ENCODE results near the gene TRIP12. TPM values are rescaled to one million over a fixed set of nuclear protein-coding genes. Genes with fewer than 3 reads are reported as not detected.
"Not testable (repeated sequence)": the region's sequence is repeated elsewhere in the genome, so short reads cannot be mapped to it uniquely, and the experiment has no call there.

The TRIP12 gene
- total RNA-seq, 1 donor from 2014 or later: 240 TPM

DNA sequence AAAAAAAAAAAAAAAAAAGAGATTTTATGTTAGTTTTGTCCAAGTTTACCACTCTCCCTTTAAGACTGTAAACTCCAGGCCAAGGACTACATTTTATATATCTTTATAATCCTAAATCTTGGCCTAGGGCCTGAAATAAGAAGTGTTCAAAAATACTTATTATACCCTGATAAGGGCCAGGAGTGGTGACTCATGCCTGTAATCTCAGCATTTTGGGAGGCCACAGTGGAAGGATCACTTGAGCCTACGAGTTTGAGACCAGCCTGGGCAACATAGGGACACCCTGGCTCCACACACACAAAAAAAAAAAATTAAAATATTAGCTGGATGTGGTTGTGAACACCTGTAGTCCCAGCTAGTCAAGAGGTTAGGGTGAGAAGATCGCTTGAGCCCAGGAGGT, 12.7 kb downstream of the TRIP12 start:
- Mint-ChIP-seq H3K4me1 (peaks cover 31% of the 10 kb centered on the region), H3K9me3 (no peaks in the 10 kb centered on the region), H3K27me3 (no peaks in the 10 kb centered on the region), H3K36me3 (ENCODE audit: low read depth) (peaks cover 28% of the 10 kb centered on the region), H3K4me3 (no peak overlapping the region), H3K27ac (no peak overlapping the region)
- no peak for DNase-seq
- intact Hi-C loops (cut with micrococcal nuclease): no loop called here

DNA sequence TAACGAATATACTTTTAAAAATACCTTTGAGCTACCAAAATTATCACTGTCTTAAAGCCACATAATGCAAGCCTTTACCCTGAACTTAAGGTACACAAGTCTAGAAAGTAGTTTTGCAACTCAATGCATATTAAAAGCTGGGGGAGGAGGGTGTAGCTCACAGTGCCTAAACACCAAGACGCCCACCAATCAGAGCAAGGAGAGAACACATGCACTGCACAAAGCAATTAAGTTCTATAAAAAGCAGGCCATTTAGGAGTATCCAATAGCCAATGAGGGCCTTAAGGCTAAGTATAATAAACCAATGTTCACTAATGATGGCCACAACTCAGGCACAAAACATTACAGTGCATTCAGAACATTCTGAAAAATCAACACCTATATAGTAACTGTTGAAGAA, 16.2 kb downstream of the TRIP12 start:
- peaks cover 23% of the 10 kb centered on the region for H3K4me1 Mint-ChIP-seq
- intact Hi-C loops (cut with micrococcal nuclease): no loop called here
- H3K36me3 Mint-ChIP-seq (ENCODE audit: low read depth): peaks cover 37% of the 10 kb centered on the region
- DNase-seq: no peak
- no peaks in the 10 kb centered on the region for H3K9me3 Mint-ChIP-seq
- H3K27ac Mint-ChIP-seq: no peak overlapping the region
- no peak overlapping the region for H3K4me3 Mint-ChIP-seq
- H3K27me3 Mint-ChIP-seq: no peaks in the 10 kb centered on the region

DNA sequence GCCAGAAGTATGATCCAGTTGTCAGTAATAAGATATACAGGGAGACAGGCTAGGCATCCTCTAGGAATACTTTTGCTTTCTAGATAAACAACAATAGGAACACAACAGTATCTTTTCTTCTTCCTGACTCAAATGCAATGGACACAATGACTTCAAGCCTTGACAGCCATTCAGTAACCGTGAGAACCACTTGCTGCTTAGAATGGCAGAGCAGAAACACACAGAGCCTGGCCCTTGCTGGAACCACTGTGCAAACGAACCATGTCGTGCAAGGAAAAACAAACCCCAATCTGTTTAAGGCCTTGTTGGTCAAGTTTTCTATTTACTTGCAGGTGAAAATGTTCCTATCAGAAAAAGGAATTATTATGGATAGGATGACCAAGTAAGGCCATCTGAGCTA, 18.8 kb downstream of the TRIP12 start:
- Mint-ChIP-seq H3K9me3 (no peaks in the 10 kb centered on the region), H3K36me3 (ENCODE audit: low read depth) (peaks cover 40% of the 10 kb centered on the region), H3K27ac (peak overlapping the region; percentile 45), H3K27me3 (no peaks in the 10 kb centered on the region), H3K4me3 (no peak overlapping the region), H3K4me1 (peaks cover 26% of the 10 kb centered on the region)
- intact Hi-C loops (cut with micrococcal nuclease): no loop called here
- DNase-seq: no peak

DNA sequence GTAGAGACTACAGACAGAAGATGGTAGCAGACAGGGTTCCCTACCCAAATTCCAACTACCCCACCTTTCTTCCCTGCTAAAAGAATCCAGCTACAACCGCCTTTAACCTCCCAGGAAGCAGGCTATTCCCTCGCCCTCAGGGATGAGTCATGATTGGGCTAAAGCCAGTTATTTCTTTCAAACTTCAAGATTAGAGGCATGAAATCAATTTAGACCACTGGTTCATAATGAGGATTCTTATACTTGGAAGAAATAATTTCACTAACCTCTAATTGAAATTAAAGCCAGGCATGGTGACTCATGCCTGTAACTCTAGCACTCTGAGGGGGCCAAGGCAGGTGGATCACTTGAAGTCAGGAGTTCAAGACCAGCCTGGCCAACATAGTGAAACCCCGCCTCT, 20.0 kb downstream of the TRIP12 start:
- H3K36me3 Mint-ChIP-seq (ENCODE audit: low read depth): peaks cover 32% of the 10 kb centered on the region
- no peaks in the 10 kb centered on the region for H3K9me3 Mint-ChIP-seq
- H3K27ac Mint-ChIP-seq: no peak overlapping the region
- peaks cover 29% of the 10 kb centered on the region for H3K4me1 Mint-ChIP-seq
- no peaks in the 10 kb centered on the region for H3K27me3 Mint-ChIP-seq
- no peak for DNase-seq
- intact Hi-C loops (cut with micrococcal nuclease): no loop called here
- no peak overlapping the region for H3K4me3 Mint-ChIP-seq

DNA sequence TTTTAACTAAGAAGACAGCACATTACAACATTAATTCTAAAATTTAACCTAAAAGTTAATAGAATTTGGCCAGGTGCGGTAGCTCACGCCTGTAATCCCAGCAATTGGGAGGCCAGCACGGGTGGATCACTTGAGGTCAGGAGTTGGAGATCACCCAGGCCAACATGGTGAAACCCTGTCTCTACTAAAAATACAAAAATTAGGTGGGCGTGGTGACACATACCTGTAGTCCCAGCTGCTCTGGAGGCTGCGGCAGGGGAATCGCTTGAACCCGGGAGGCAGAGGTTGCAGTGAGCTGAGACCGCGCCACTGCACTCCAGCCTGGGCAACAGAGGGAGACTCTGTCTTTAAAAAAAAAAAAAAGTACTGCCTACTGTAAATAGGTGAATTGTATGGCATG, 21.3 kb downstream of the TRIP12 start:
- intact Hi-C loops (cut with micrococcal nuclease); H3K4me3 Mint-ChIP-seq; H3K9me3 Mint-ChIP-seq; H3K27me3 Mint-ChIP-seq; H3K27ac Mint-ChIP-seq; DNase-seq: not testable (repeated sequence)
- Mint-ChIP-seq H3K36me3 (ENCODE audit: low read depth) (peaks cover 32% of the 10 kb centered on the region), H3K4me1 (peaks cover 29% of the 10 kb centered on the region)

DNA sequence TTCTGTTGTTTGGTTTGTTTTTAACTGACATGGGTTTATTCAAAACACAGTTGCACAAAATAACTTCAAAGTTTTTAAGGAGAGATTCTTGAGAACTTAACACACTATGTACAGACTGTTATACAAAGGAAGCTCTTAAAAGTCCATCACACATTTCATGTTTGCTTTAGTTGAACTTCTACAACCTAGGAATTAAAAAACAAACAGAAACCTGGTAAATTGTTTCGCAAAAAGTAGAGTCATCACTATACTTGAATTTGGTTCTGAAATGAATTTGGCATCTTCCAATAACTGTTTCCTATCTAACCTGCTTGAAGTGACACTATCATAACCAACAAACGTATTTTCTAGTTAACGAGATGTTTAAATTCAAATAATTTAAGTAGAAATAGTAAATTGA, 21.8 kb downstream of the TRIP12 start:
- Mint-ChIP-seq H3K27me3 (no peaks in the 10 kb centered on the region), H3K4me3 (no peak overlapping the region), H3K36me3 (ENCODE audit: low read depth) (peaks cover 27% of the 10 kb centered on the region), H3K27ac (no peak overlapping the region), H3K4me1 (peaks cover 25% of the 10 kb centered on the region), H3K9me3 (no peaks in the 10 kb centered on the region)
- intact Hi-C loops (cut with micrococcal nuclease): no loop called here
- DNase-seq: no peak

DNA sequence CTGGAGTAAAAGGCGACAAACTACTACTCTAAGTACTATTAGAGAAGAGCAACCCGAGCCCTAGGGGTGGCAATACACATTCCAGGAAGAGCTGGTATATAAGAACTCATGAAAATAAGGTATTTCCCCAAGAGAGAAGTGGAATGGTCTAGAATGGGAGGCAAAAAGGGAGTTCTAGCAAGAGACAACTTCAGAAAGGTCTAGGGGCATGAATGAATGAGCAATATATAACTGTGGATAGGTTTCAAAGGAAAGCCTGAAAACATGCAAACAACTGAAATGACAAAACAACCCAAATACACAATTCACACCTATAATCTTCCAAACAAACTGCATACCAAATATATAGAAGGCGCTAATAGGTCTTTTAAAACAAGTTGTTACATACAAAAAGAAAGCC, 22.2 kb downstream of the TRIP12 start:
- Mint-ChIP-seq H3K4me1 (peaks cover 25% of the 10 kb centered on the region), H3K4me3 (no peak overlapping the region), H3K27me3 (no peaks in the 10 kb centered on the region), H3K36me3 (ENCODE audit: low read depth) (peaks cover 24% of the 10 kb centered on the region), H3K9me3 (no peaks in the 10 kb centered on the region), H3K27ac (no peak overlapping the region)
- no peak for DNase-seq
- intact Hi-C loops (cut with micrococcal nuclease): no loop called here

DNA sequence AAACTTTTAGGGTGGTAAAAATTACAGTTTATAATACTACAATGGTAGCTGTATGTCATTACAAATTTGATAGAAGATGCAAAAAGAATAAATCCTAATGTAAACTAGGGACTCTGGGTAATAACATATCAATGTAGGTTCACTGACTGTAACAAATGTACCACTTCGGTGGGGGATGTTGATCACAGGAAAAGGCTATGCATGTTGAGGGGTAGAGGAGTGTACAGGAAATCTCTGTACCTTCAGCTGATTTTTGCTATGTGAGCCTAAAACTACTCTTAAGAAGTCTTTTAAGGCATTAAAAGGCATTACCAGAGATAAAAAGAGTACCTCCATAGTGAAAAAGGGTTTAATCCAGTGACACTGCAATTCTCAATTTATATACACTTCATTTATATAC, 25.0 kb downstream of the TRIP12 start:
- H3K27me3 Mint-ChIP-seq: no peaks in the 10 kb centered on the region
- no peak overlapping the region for H3K27ac Mint-ChIP-seq
- no peak overlapping the region for H3K4me3 Mint-ChIP-seq
- no peak for DNase-seq
- intact Hi-C loops (cut with micrococcal nuclease): no loop called here
- peaks cover 33% of the 10 kb centered on the region for H3K4me1 Mint-ChIP-seq
- peaks cover 21% of the 10 kb centered on the region for H3K36me3 Mint-ChIP-seq (ENCODE audit: low read depth)
- H3K9me3 Mint-ChIP-seq: no peaks in the 10 kb centered on the region

DNA sequence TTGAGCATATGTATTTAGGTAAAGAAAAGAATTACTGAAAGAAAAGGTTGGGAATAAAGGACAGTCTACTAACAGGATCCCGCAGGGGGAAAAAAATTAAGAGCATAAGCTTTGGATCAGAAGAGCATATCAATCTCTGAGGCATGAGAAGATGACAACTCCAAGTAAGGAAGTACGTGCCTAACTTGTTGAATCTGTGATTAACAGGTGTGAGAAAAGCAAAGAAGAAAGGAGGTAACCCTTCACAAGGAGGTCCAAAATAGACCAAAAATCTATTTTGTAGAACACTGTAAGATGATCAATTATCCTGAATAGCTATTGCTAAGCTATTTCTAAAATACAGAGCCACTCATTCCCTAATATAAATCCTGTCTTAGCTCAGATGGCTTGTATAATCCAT, 32.8 kb downstream of the TRIP12 start:
- Mint-ChIP-seq H3K27ac (no peak overlapping the region), H3K4me3 (no peak overlapping the region), H3K4me1 (peaks cover 20% of the 10 kb centered on the region), H3K27me3 (no peaks in the 10 kb centered on the region), H3K9me3 (no peaks in the 10 kb centered on the region), H3K36me3 (ENCODE audit: low read depth) (peaks cover 19% of the 10 kb centered on the region)
- DNase-seq: no peak
- intact Hi-C loops (cut with micrococcal nuclease): no loop called here

DNA sequence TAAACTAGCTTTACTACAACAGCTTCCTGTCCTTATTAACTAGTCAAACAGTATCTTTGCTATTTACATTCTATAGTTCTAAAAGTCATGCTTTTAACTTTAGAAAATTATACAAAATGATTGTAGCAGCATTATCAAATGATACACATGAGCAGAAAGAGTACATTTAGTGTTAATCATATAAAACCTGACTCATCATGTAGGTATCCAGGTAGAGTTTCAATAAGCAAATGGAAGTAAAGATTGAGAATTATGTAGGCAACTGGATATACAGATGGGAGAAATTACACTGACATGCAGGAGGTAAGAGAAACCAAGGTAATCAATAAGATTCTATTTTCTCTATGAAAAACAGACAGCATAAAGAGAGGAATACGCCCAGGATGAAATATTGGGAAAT, 33.8 kb downstream of the TRIP12 start:
- H3K27me3 Mint-ChIP-seq: no peaks in the 10 kb centered on the region

DNA sequence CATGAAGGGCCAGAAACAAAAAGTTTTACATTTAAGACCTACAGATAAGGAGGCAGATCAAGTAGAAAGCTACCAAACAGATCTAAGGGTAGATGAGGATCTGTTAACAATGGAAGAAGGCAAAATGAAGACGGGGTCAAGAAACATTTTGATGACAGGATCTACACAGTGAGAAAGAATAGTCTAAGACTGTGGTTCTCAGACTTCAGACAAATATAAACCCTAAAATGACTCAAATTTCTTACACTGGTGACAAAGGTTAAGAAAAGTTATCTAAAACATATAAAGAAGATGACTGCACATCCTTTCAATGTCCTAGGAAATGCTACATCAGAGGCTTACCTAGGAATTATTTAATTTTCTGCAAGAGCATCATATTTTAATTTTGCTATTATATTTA, 34.4 kb downstream of the TRIP12 start:
- H3K27ac Mint-ChIP-seq: no peak overlapping the region
- H3K4me3 Mint-ChIP-seq: no peak overlapping the region
- peaks cover 17% of the 10 kb centered on the region for H3K4me1 Mint-ChIP-seq
- intact Hi-C loops (cut with micrococcal nuclease): no loop called here
- no peaks in the 10 kb centered on the region for H3K27me3 Mint-ChIP-seq
- H3K36me3 Mint-ChIP-seq (ENCODE audit: low read depth): peaks cover 14% of the 10 kb centered on the region
- no peak for DNase-seq
- H3K9me3 Mint-ChIP-seq: no peaks in the 10 kb centered on the region

More for the DNA sequence above, 33.8 kb downstream of the TRIP12 start:
- no peak overlapping the region for H3K4me3 Mint-ChIP-seq
- DNase-seq: no peak
- no peaks in the 10 kb centered on the region for H3K9me3 Mint-ChIP-seq
- peaks cover 14% of the 10 kb centered on the region for H3K36me3 Mint-ChIP-seq (ENCODE audit: low read depth)
- peaks cover 16% of the 10 kb centered on the region for H3K4me1 Mint-ChIP-seq
- intact Hi-C loops (cut with micrococcal nuclease): no loop called here
- H3K27ac Mint-ChIP-seq: no peak overlapping the region

DNA sequence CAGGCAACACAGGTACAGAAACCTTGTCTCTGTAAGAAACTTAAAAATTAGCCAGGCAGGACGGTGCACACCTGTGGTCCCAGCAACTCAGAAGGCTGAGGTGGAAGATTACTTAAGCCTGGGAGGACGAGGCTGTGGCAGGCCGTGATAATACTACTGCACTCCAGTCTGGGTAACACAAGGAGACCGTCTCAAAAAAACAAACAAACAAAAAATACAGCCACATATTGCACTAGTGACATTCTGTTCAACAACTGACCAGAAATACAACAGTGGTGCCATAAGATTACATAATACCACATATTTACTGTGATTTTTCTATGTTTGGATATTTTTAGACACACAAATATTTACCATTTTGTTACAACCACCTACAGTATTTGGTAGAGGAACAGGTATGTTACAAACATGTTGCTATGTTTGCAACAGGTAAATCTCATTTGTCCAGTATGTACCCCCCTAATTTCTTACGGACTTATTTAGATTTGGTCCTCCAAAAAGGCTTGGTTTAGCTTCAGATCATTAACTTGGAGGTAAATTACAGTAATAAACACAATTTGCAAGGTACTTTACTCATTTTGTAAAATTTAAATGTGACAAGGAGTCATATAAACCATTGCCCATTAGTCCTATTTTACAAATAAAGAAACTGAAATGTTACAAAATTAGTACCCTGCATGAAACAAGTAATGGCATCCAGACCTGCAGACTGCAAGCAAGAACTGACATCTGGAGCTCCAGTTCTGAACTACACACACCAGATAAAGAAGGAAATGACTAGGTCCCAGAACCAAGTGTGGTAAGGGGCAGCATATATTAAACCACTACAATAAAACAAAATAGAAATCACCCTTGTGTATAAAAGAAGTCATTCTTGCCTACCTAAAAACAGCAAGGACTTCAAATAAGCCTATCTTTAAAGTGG, 36.8 kb downstream of the TRIP12 start:
- no peak overlapping the region for H3K27ac Mint-ChIP-seq
- intact Hi-C loops (cut with micrococcal nuclease): no loop called here

DNA sequence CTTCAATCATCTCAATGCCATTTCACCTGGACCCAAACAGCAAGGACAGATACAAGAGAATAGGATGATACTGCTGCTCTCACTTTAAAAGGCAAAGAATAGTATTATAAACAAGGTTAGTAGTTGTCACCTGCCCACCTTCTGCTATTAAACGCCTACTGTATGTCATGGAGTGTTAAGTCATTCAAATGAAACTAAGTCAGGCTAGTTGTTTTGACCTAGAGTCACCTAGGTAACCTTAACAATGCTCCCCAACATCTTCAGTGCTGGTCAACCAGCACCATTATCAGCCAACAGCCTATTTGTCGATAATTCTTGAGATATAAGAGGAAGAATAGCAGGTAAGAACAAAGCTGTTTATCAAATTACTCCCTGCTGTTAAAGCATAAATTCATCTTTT, 39.2 kb downstream of the TRIP12 start:
- Mint-ChIP-seq H3K4me1 (peaks cover 9% of the 10 kb centered on the region), H3K36me3 (ENCODE audit: low read depth) (peaks cover 28% of the 10 kb centered on the region), H3K27me3 (no peaks in the 10 kb centered on the region), H3K9me3 (no peaks in the 10 kb centered on the region), H3K27ac (no peak overlapping the region), H3K4me3 (no peak overlapping the region)
- intact Hi-C loops (cut with micrococcal nuclease): no loop called here
- DNase-seq: no peak

More for the DNA sequence above, 36.8 kb downstream of the TRIP12 start:
- no peaks in the 10 kb centered on the region for H3K27me3 Mint-ChIP-seq
- DNase-seq: no peak
- no peaks in the 10 kb centered on the region for H3K9me3 Mint-ChIP-seq
- H3K36me3 Mint-ChIP-seq (ENCODE audit: low read depth): peaks cover 12% of the 10 kb centered on the region
- peaks cover 12% of the 10 kb centered on the region for H3K4me1 Mint-ChIP-seq
- no peak overlapping the region for H3K4me3 Mint-ChIP-seq

DNA sequence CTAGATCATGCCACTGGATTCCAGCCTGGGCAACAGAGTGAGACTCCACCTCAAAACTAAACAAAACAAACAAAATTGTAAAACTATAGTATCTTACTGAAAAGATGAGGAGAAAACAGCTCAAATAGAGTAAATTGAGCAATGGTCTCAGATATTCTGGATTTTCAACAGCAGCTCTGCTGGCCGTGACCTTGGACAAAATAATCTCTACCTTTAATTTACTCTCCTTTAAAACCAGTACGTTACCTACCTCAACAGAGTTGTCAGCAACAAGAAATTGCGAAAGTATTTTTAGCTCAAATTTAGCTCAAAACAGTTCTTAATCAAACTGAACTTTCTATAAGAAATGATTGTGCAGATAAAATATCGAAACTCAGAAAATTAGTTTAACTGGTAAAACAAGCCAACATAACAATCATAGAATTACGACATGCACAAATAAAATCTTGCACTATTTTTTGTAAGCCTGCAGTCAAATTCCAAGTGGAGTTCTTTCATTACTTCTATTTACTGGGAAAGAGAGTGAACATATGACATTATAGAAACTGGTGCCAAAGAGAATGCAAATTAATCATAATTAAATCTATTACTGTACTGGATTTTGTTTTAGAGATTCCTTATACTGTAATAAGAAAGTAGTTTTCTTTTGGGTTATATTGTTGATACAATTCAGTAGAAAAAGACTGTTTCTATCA, 40.8 kb downstream of the TRIP12 start:
- Mint-ChIP-seq H3K36me3 (ENCODE audit: low read depth) (peaks cover 27% of the 10 kb centered on the region), H3K27me3 (no peaks in the 10 kb centered on the region), H3K4me3 (no peak overlapping the region), H3K27ac (no peak overlapping the region), H3K9me3 (no peaks in the 10 kb centered on the region), H3K4me1 (peaks cover 6% of the 10 kb centered on the region)
- DNase-seq: no peak
- intact Hi-C loops (cut with micrococcal nuclease): no loop called here
